Fibroblast of lung (primary cell): ENCODE data around the gene IRGC. TPM values are rescaled to one million over a fixed set of nuclear protein-coding genes. Genes with fewer than 3 reads are reported as not detected.

Experiments used
- DNase-seq, 2 donors: peaks; one replicate each; pipeline versions ENCODE4 v3.0.0 to v3.0.0-alpha.2; 2010; ENCODE audit warnings: low read depth in 2 of 2
- H2AFZ ChIP-seq: 2 replicates; pipeline ENCODE4 v1.5.1; 2012; ENCODE audit warnings: low read length, control low read depth, inconsistent platforms
- H3K27ac ChIP-seq: 2 replicates; pipeline ENCODE4 v1.5.1; 2011; ENCODE audit warnings: low read length, control low read depth; ENCODE audit not compliant: insufficient read depth
- H3K27me3 ChIP-seq: 2 replicates; pipeline ENCODE4 v1.5.1; 2011; ENCODE audit warnings: mild to moderate bottlenecking, low read length; ENCODE audit not compliant: control insufficient read depth, insufficient read depth
- H3K36me3 ChIP-seq: 2 replicates; pipeline ENCODE4 v1.5.1; 2011; ENCODE audit warnings: low read length; ENCODE audit not compliant: control insufficient read depth, insufficient read depth
- H3K4me1 ChIP-seq: 2 replicates; pipeline ENCODE4 v1.5.1; 2011; ENCODE audit warnings: low read length; ENCODE audit not compliant: control insufficient read depth, insufficient read depth; ENCODE audit errors: extremely low read depth
- H3K4me2 ChIP-seq: 2 replicates; pipeline ENCODE4 v1.5.1; 2011; ENCODE audit warnings: low read length, control low read depth; ENCODE audit not compliant: insufficient read depth; ENCODE audit errors: extremely low read depth
- H3K4me3 ChIP-seq, 4 experiments: fragments of 200-600 bp in 1 of 4; sonication (generic) in 1 of 4; replicated peaks in 1 of 4; 2 replicates each; pipeline ENCODE4 v1.5.1; 2011 to 2016; ENCODE audit warnings: low read length in 4 of 4, low read depth in 3 of 4, mild to moderate bottlenecking in 3 of 4, control low read depth in 2 of 4, inconsistent platforms in 1 of 4, mixed read lengths in 1 of 4; ENCODE audit not compliant: insufficient read depth in 1 of 4; ENCODE audit errors: control extremely low read depth in 1 of 4
- H3K79me2 ChIP-seq: 2 replicates; pipeline ENCODE4 v1.5.1; 2012; ENCODE audit warnings: mild to moderate bottlenecking, low read length, inconsistent platforms; ENCODE audit not compliant: control insufficient read depth, insufficient read depth
- H3K9ac ChIP-seq: 2 replicates; pipeline ENCODE4 v1.5.1; 2011; ENCODE audit warnings: mild to moderate bottlenecking, low read length, control low read depth; ENCODE audit not compliant: insufficient read depth
- H3K9me3 ChIP-seq: 2 replicates; pipeline ENCODE4 v1.5.1; 2012; ENCODE audit warnings: low read depth, low read length; ENCODE audit not compliant: control insufficient read depth, insufficient read depth
- H4K20me1 ChIP-seq: 2 replicates; pipeline ENCODE4 v1.5.1; 2011; ENCODE audit warnings: low read length; ENCODE audit not compliant: control insufficient read depth, insufficient read depth; ENCODE audit errors: extremely low read depth
- EZH2 ChIP-seq: IDR thresholded peaks from 2 replicates; pipeline ENCODE4 v1.5.1; 2012; ENCODE audit warnings: low read length, control low read depth, mild to moderate bottlenecking; ENCODE audit errors: missing control alignments
- polyA plus RNA-seq, 2 donors: library from polyadenylated mRNA; depleted of rRNA in 1 of 2; stranded (reverse) in 1 of 2; unstranded in 1 of 2; fragments of >200 nt; gene quantifications; 2 replicates each; pipeline ENCODE4 v1.2.1, GENCODE V29; 2011 to 2012; ENCODE audit warnings: missing spikeins in 1 of 2
- total RNA-seq: library from RNA; depleted of rRNA; stranded (reverse); fragments of >200 nt; gene quantifications from 2 replicates; pipeline ENCODE4 v1.2.1, GENCODE V29; 2014
- TF ChIP-seq, protein P1 (sequence below), 2 donors: IDR thresholded peaks in 1 of 2; conservative IDR thresholded peaks in 1 of 2; 1 replicate in 1 of 2; 2 replicates in 1 of 2; pipeline ENCODE4 v1.5.1; 2011 to 2012; ENCODE audit warnings: low read length in 2 of 2, control low read depth in 1 of 2, inconsistent platforms in 1 of 2, low read depth in 1 of 2, mild to moderate bottlenecking in 1 of 2

The IRGC gene
- total and polyA plus RNA-seq, 2 donors (not counting 1 experiment from before 2014, with no cell fraction given) = not detected

GRCh38 chr19:43687660-43687997, 28.2 kb upstream of the IRGC start:
- no peak for TF ChIP-seq EZH2
- TF ChIP-seq, protein P1, sequence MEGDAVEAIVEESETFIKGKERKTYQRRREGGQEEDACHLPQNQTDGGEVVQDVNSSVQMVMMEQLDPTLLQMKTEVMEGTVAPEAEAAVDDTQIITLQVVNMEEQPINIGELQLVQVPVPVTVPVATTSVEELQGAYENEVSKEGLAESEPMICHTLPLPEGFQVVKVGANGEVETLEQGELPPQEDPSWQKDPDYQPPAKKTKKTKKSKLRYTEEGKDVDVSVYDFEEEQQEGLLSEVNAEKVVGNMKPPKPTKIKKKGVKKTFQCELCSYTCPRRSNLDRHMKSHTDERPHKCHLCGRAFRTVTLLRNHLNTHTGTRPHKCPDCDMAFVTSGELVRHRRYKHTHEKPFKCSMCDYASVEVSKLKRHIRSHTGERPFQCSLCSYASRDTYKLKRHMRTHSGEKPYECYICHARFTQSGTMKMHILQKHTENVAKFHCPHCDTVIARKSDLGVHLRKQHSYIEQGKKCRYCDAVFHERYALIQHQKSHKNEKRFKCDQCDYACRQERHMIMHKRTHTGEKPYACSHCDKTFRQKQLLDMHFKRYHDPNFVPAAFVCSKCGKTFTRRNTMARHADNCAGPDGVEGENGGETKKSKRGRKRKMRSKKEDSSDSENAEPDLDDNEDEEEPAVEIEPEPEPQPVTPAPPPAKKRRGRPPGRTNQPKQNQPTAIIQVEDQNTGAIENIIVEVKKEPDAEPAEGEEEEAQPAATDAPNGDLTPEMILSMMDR (conservative IDR thresholded peaks at IDR 0.05 in 1 of 2, IDR thresholded peaks at IDR 0.05 in 1 of 2; ENCODE audit: low read depth in 1 of 2, low read length in 2 of 2) = no peak
- Histone ChIP-seq H3K9ac (no peak overlapping the region), H3K27ac (no peak overlapping the region)

GRCh38 chr19:43688059-43688701, 27.7 kb upstream of the IRGC start:
- DNase-seq = no peak
- Histone ChIP-seq H4K20me1 (no peaks in the 10 kb centered on the region), H3K4me3 (no peak overlapping the region), H3K4me2 (no peak overlapping the region), H3K9me3 (no peaks in the 10 kb centered on the region), H3K79me2 (no peaks in the 10 kb centered on the region), H3K36me3 (no peaks in the 10 kb centered on the region), H3K9ac (no peak overlapping the region), H3K27me3 (no peaks in the 10 kb centered on the region), H3K4me1 (no peaks in the 10 kb centered on the region), H2AFZ (no peak overlapping the region), H3K27ac (no peak overlapping the region)
- TF ChIP-seq, protein P1 (conservative IDR thresholded peaks at IDR 0.05 in 1 of 2, IDR thresholded peaks at IDR 0.05 in 1 of 2; ENCODE audit: low read depth in 1 of 2, low read length in 2 of 2) = no peak
- TF ChIP-seq EZH2 = no peak

More at GRCh38 chr19:43687660-43687997, 28.2 kb upstream of the IRGC start:
- Histone ChIP-seq H2AFZ (no peak overlapping the region), H4K20me1 (no peaks in the 10 kb centered on the region), H3K36me3 (no peaks in the 10 kb centered on the region), H3K4me1 (no peaks in the 10 kb centered on the region), H3K79me2 (no peaks in the 10 kb centered on the region), H3K4me2 (no peak overlapping the region), H3K4me3 (no peak overlapping the region), H3K9me3 (no peaks in the 10 kb centered on the region), H3K27me3 (no peaks in the 10 kb centered on the region)
- DNase-seq = no peak

GRCh38 chr19:43690444-43690843, 25.4 kb upstream of the IRGC start:
- no peaks in the 10 kb centered on the region for H3K79me2 ChIP-seq
- no peak overlapping the region for H3K27ac ChIP-seq
- H3K9me3 ChIP-seq = no peaks in the 10 kb centered on the region
- H4K20me1 ChIP-seq = no peaks in the 10 kb centered on the region
- H3K4me3 ChIP-seq = no peak overlapping the region
- no peak overlapping the region for H2AFZ ChIP-seq
- no peak for DNase-seq
- no peaks in the 10 kb centered on the region for H3K36me3 ChIP-seq
- no peaks in the 10 kb centered on the region for H3K4me1 ChIP-seq
- H3K27me3 ChIP-seq = no peaks in the 10 kb centered on the region
- TF ChIP-seq, protein P1 (conservative IDR thresholded peaks at IDR 0.05 in 1 of 2, IDR thresholded peaks at IDR 0.05 in 1 of 2; ENCODE audit: low read depth in 1 of 2, low read length in 2 of 2) = no peak
- no peak for TF ChIP-seq EZH2
- H3K4me2 ChIP-seq = no peak overlapping the region
- no peak overlapping the region for H3K9ac ChIP-seq
